BE2C (cell line): ENCODE data around the gene TMEM203.
A peak's percentile ranks its signal among the peaks of the same experiment; 100 is the strongest.

Experiments used
- DNase-seq: peaks from one replicate; pipeline ENCODE4 v3.0.0-alpha.2; 2020
- H3K27me3 ChIP-seq: fragments of 250-450 bp; sonication (Bioruptor Pico); 2 replicates; pipeline ENCODE4 v1.5.1; 2020; ENCODE audit warnings: mild to moderate bottlenecking
- H3K36me3 ChIP-seq: fragments of 250-450 bp; sonication (Bioruptor Pico); 2 replicates; pipeline ENCODE4 v1.5.1; 2020; ENCODE audit warnings: mild to moderate bottlenecking
- H3K4me1 ChIP-seq: fragments of 250-450 bp; sonication (Bioruptor Pico); 2 replicates; pipeline ENCODE4 v1.5.1; 2020
- H3K4me3 ChIP-seq: 2 replicates; pipeline ENCODE4 v1.5.1; 2011; ENCODE audit warnings: low read depth, low read length
- H3K9me3 ChIP-seq: fragments of 250-450 bp; sonication (Bioruptor Pico); 2 replicates; pipeline ENCODE4 v1.5.1; 2020
- TF ChIP-seq, protein P1 (sequence below): IDR thresholded peaks from 2 replicates; pipeline ENCODE4 v1.5.1; 2012; ENCODE audit warnings: mild to moderate bottlenecking, low read depth, low read length

Gene TMEM203

DNA sequence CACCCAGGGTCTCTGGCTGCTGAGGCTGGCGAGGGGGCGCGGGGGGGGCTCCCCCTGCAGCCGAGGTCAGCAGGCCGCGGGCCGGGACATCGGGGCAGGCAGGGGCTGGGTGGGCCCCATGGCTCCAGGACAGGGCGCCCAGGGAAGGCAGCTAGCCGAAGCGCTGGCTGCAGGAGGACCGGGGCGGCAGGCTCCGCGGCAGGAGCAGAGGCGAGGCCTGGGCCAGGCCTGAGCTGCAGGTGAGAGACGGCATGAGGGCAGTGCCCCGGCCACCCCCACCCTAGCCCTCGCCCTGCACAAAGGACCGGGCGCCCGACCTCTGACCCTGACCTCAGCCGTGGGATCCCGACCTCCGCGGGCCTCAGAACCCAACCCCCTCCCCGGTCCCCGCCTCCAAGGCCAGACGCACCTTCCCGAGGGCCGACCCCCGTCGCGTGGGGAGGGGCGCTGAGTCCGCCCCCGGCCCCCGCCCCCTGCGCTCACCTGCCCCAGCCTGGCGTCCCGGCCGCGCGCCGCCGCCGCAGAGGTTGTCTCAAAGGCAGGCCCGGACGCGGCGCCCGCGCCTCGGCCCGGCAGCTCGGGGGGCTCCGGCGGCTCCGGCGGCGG is 16.2 kb upstream of the TMEM203 start:
- TF ChIP-seq, protein P1, sequence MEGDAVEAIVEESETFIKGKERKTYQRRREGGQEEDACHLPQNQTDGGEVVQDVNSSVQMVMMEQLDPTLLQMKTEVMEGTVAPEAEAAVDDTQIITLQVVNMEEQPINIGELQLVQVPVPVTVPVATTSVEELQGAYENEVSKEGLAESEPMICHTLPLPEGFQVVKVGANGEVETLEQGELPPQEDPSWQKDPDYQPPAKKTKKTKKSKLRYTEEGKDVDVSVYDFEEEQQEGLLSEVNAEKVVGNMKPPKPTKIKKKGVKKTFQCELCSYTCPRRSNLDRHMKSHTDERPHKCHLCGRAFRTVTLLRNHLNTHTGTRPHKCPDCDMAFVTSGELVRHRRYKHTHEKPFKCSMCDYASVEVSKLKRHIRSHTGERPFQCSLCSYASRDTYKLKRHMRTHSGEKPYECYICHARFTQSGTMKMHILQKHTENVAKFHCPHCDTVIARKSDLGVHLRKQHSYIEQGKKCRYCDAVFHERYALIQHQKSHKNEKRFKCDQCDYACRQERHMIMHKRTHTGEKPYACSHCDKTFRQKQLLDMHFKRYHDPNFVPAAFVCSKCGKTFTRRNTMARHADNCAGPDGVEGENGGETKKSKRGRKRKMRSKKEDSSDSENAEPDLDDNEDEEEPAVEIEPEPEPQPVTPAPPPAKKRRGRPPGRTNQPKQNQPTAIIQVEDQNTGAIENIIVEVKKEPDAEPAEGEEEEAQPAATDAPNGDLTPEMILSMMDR: no peak
- DNase-seq: no peak
- Histone ChIP-seq H3K4me1 (peaks cover 16% of the 10 kb centered on the region), H3K9me3 (no peaks in the 10 kb centered on the region), H3K27me3 (no peaks in the 10 kb centered on the region), H3K4me3 (peak overlapping the region; percentile 33), H3K36me3 (no peaks in the 10 kb centered on the region)

- no peak for DNase-seq
- Histone ChIP-seq H3K4me3 (no peak overlapping the region), H3K4me1 (peaks cover 16% of the 10 kb centered on the region), H3K36me3 (no peaks in the 10 kb centered on the region), H3K9me3 (no peaks in the 10 kb centered on the region), H3K27me3 (no peaks in the 10 kb centered on the region)
- TF ChIP-seq, protein P1: no peak
Measured at GRCh38 chr9:137221095-137221505, 15.7 kb upstream of the TMEM203 start.

DNA sequence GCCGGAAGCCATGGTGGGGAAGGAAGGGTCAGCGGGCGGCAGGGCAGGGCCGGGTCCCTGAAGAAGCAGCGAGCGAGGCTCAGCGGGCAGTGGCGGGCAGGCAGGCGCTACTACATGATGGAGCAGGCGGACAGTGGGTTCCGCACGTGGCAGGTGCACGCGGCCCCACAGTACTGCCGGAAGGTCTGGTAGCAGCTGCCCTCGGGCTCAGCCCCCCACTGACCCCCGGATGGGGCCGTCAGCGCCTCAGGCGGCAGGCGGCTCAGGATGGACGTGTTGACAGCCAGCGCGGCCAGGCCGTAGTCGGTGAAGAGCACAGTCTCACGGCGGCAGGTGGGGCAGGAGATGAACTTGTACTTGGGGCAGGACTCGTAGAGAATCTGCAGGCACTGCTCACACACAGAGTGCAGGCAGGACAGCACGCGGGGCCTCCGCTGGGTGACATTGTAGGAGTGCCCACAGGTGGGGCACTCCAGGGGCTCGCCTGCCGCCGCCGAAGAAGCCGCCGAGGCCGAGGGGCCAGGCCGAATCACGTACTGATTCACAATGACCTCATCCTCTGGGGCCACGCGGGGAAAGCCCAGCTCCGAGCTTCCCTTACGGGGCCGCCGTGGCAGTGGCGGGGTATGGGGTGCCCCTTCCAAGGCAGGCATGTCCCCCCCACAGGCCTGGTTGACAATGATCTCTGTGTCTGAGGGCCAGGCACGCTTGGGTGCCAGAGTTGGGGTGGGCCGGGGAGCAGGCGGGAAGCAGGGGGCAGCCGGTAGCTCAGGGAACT is 15.1 kb upstream of the TMEM203 start:
- Histone ChIP-seq H3K36me3 (no peaks in the 10 kb centered on the region), H3K4me3 (no peak overlapping the region), H3K4me1 (peaks cover 16% of the 10 kb centered on the region), H3K27me3 (no peaks in the 10 kb centered on the region), H3K9me3 (no peaks in the 10 kb centered on the region)
- TF ChIP-seq, protein P1: no peak
- no peak for DNase-seq

DNA sequence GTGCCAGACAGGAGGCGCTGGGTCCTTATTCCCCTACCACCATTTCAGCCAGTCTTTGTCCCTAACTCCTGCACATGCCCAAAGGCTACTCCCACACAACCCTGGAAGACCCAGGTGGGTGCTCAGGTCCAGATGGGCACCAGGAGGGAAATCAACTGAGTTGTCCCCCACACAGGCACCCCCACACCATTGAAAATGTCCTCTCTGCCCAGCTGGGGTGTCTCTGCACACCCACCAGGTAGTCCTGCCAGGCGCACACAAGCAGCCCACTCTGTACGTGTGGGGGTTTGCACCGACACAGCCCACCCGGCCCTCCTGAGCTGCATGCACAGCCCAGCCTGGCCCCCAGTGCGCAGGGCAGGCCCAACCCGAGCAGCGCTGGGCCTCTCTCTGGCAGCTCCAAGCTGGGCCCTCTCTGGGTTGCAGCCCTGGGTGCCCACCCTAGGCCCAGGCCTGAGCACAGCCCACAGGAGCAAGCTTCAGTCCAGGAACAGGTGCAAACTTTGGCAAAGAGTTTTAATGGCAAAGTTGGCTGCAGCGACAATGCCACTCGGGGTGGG is 14.4 kb upstream of the TMEM203 start:
- H3K4me1 ChIP-seq: peaks cover 16% of the 10 kb centered on the region
- H3K36me3 ChIP-seq: no peaks in the 10 kb centered on the region
- TF ChIP-seq, protein P1: no peak
- H3K9me3 ChIP-seq: no peaks in the 10 kb centered on the region
- no peak overlapping the region for H3K4me3 ChIP-seq
- DNase-seq: no peak
- H3K27me3 ChIP-seq: no peaks in the 10 kb centered on the region

- no peaks in the 10 kb centered on the region for H3K27me3 ChIP-seq
- peaks cover 16% of the 10 kb centered on the region for H3K4me1 ChIP-seq
- DNase-seq: peak; percentile 61
- H3K36me3 ChIP-seq: no peaks in the 10 kb centered on the region
- TF ChIP-seq, protein P1: no peak
- no peaks in the 10 kb centered on the region for H3K9me3 ChIP-seq
- H3K4me3 ChIP-seq: no peak overlapping the region
Measured at GRCh38 chr9:137218754-137219271, 13.4 kb upstream of the TMEM203 start.
